IPS-18c (cell line): Measurements from ENCODE around the gene VCAN.
A peak's percentile ranks its signal among the peaks of the same experiment; 100 is the strongest.
"Not testable (repeated sequence)": the region's sequence is repeated elsewhere in the genome, so short reads cannot be mapped to it uniquely, and the experiment has no call there.

ENCODE experiments used
- H3K4me3 ChIP-seq: 2 replicates; pipeline ENCODE4 v1.7.0; 2013; ENCODE audit warnings: low read depth, mild to moderate bottlenecking, low read length, moderate library complexity; ENCODE audit not compliant: insufficient read depth
- H3K9me3 ChIP-seq: one replicate; pipeline ENCODE4 v1.6.1; 2013; ENCODE audit warnings: mild to moderate bottlenecking, low read length, moderate library complexity; ENCODE audit not compliant: control insufficient read depth, insufficient read depth

Gene VCAN

GRCh38 chr5:83471405-83472212 lies at the start of gene VCAN:
TSS of gene VCAN (plus strand) at chr5:83471744. CDS start at chr5:83483519, 11,775 bp downstream.
- no peaks in the 10 kb centered on the region for H3K9me3 ChIP-seq

GRCh38 chr5:83422284-83422683 lies 49.3 kb upstream of the VCAN start:
- no peak overlapping the region for H3K4me3 ChIP-seq
- no peaks in the 10 kb centered on the region for H3K9me3 ChIP-seq

More at GRCh38 chr5:83471405-83472212, at the start of gene VCAN:
- peak within 1 kb of the TSS; percentile 83 for H3K4me3 ChIP-seq

- Histone ChIP-seq H3K9me3 (no peaks in the 10 kb centered on the region), H3K4me3 (no peak overlapping the region)
Measured at GRCh38 chr5:83426855-83427254, 44.7 kb upstream of the VCAN start.

GRCh38 chr5:83428126-83428525 lies 43.4 kb upstream of the VCAN start:
- Histone ChIP-seq H3K4me3 (no peak overlapping the region), H3K9me3 (no peaks in the 10 kb centered on the region)

GRCh38 chr5:83428890-83429289 lies 42.7 kb upstream of the VCAN start:
- no peak overlapping the region for H3K4me3 ChIP-seq
- H3K9me3 ChIP-seq: no peaks in the 10 kb centered on the region

GRCh38 chr5:83430130-83431010 lies 41.2 kb upstream of the VCAN start:
- Histone ChIP-seq H3K9me3 (no peaks in the 10 kb centered on the region), H3K4me3 (no peak overlapping the region)

- Histone ChIP-seq H3K9me3 (no peaks in the 10 kb centered on the region), H3K4me3 (no peak overlapping the region)
Measured at GRCh38 chr5:83433891-83434290, 37.7 kb upstream of the VCAN start.

- Histone ChIP-seq H3K9me3 (no peaks in the 10 kb centered on the region), H3K4me3 (no peak overlapping the region)
Measured at GRCh38 chr5:83434946-83435345, 36.6 kb upstream of the VCAN start.

- Histone ChIP-seq H3K9me3 (no peaks in the 10 kb centered on the region), H3K4me3 (no peak overlapping the region)
Measured at GRCh38 chr5:83436276-83436675, 35.3 kb upstream of the VCAN start.

- not testable (repeated sequence) for H3K4me3 ChIP-seq, H3K9me3 ChIP-seq
Measured at GRCh38 chr5:83437697-83438096, 33.8 kb upstream of the VCAN start.

- no peaks in the 10 kb centered on the region for H3K9me3 ChIP-seq
- no peak overlapping the region for H3K4me3 ChIP-seq
Measured at GRCh38 chr5:83440826-83441225, 30.7 kb upstream of the VCAN start.

- Histone ChIP-seq H3K4me3 (no peak overlapping the region), H3K9me3 (no peaks in the 10 kb centered on the region)
Measured at GRCh38 chr5:83441747-83442146, 29.8 kb upstream of the VCAN start.

GRCh38 chr5:83443534-83443933 lies 28.0 kb upstream of the VCAN start:
- Histone ChIP-seq H3K4me3 (no peak overlapping the region), H3K9me3 (no peaks in the 10 kb centered on the region)

GRCh38 chr5:83444445-83444844 lies 27.1 kb upstream of the VCAN start:
- no peak overlapping the region for H3K4me3 ChIP-seq
- no peaks in the 10 kb centered on the region for H3K9me3 ChIP-seq

- no peak overlapping the region for H3K4me3 ChIP-seq
- H3K9me3 ChIP-seq: no peaks in the 10 kb centered on the region
Measured at GRCh38 chr5:83446253-83446947, 25.1 kb upstream of the VCAN start.

- Histone ChIP-seq H3K9me3 (no peaks in the 10 kb centered on the region), H3K4me3 (no peak overlapping the region)
Measured at GRCh38 chr5:83447533-83447932, 24.0 kb upstream of the VCAN start.

- no peaks in the 10 kb centered on the region for H3K9me3 ChIP-seq
- H3K4me3 ChIP-seq: no peak overlapping the region
Measured at GRCh38 chr5:83450183-83450966, 21.2 kb upstream of the VCAN start.
